ENCODE results near the gene MCTP1.

MCTP1 gene

GRCh38 chr5:94928891-94929290, 356.0 kb downstream of the MCTP1 start:
- no peak for DNase-seq

DNA sequence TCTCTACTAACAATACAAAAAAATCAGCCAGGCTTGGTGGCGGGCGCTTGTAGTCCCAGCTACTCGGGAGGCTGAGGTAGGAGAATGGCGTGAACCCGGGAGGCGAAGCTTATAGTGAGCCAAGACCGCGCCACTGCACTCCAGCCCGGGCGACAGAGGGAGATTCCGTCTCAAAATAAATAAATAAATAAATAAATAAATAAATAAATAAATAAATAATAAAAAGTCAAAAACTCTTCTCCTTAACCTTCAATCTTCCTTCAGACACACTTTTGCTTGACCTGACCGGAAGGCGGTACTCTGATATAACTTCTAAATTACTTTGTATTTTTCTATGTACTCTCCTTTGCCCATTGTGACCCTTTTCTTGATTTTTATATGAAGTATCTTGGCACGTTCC, 364.3 kb downstream of the MCTP1 start:
- no peak for DNase-seq

GRCh38 chr5:94916619-94917018, 368.3 kb downstream of the MCTP1 start:
- no peak for DNase-seq

- DNase-seq, result no peak
Observed at GRCh38 chr5:94911276-94911675, 373.6 kb downstream of the MCTP1 start.

DNA sequence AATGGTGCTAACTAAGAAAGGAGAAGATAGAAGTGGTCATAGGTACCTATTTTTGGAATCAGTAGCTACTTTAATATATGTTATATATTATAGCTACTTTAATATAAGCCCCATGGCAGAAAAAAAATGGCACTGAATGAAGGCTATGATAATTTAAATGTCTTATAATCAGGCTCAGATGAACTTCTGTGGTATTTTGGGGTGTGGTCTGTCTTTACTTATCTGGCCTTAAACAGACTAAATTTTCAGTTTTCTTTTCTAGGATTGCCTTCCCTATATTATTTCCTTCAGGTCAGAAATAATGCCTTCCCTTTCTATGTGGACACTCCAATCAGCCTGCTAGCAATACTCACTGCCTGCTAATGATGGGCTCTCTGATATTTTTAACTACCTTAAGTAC, 374.2 kb downstream of the MCTP1 start:
- DNase-seq, result no peak

GRCh38 chr5:94908889-94909480, 375.9 kb downstream of the MCTP1 start:
- DNase-seq, result no peak

DNA sequence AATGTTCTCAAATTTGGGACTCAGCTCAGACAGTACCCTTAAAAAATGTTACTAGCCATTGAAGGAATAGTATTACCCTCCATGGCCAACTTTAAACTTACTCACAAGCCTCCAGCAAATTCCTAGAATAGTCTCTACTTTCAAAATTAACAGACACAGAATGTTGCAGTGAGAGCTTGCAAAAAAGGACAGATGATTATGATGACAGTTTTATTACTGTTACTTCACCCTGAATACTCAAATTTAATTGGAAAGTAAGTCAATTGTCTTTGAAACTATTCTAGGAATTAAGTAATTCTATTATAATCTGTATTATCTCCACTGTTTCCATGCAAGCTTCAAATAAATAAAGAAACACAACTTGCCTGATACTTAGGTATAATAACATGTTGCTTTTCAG, 378.1 kb downstream of the MCTP1 start:
- no peak for DNase-seq

DNA sequence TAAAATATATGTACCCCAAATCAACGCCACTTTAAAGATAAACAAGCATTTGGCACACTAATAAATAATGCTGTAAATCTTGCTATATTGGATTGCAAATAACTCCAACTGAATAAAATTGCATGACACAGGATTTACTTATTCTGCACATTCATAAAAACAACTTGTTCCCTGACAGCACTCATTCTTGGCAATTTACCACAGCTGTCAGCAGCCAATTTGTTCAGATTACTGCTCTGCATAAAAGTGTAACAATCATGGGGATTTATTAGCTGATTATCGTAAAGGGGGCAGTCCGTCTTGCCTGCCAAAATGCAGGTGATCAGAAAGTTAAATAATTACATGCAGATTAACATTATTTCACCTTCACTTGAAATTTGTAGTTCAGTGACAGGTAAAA, 381.2 kb downstream of the MCTP1 start:
- no peak for DNase-seq

DNA sequence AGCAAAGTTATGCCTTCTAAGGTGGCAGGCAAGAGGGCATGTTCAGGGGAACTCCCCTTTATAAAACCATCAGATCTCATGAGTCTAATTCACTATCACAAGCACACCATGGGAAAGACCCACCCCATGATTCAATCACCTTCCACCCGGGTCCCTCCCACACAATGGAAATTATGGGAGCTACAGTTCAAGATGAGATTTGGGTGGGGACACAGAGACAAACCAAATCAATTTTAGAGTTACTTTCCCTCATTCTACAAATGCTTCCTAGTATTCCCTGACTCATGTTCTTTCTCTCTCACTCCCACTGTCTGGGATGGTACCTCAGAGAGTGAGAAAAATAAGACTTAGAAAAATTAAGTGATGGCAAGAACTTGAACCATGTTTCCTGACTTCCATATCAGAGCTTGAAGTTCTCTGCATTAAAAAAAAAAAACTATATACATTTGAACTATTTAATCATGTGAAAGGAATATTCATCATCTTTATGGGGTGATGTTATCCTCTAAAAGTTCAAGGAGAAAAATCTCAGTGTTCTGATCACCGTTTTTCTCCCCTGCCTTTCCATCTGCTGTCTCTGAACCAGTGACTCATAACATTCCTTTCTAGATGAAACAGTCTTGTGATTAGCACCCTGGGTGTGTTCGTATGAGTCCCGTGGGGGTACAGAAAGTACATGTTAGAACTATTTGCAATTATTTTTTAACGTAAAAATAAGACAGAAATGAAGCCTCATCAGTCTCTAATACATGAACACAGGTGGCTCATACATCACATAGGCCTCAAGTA, 383.5 kb downstream of the MCTP1 start:
- DNase-seq, result no peak

DNA sequence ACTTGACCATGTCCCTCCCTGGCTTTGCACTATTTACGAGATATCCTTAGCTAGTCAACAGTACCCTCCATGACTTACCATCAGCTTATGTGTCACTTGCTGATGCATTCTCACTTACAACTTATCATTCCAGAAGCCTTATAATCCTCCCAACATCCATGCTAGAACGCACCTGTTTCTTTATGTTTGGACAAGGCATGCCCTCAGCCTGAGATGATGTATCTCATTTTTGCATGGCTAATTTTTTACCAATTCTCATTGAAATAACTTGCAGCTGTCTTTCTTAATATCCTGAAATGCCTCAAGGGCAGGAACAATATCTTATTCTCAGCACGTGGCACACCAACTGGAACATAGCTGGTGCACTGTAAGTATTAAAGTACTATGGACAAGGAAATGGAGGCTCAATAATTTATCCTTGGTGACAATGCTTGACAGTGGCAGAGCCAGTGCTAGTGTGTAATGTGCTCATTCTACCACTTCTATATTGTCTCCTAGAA, 384.8 kb downstream of the MCTP1 start:
- DNase-seq, result no peak

DNA sequence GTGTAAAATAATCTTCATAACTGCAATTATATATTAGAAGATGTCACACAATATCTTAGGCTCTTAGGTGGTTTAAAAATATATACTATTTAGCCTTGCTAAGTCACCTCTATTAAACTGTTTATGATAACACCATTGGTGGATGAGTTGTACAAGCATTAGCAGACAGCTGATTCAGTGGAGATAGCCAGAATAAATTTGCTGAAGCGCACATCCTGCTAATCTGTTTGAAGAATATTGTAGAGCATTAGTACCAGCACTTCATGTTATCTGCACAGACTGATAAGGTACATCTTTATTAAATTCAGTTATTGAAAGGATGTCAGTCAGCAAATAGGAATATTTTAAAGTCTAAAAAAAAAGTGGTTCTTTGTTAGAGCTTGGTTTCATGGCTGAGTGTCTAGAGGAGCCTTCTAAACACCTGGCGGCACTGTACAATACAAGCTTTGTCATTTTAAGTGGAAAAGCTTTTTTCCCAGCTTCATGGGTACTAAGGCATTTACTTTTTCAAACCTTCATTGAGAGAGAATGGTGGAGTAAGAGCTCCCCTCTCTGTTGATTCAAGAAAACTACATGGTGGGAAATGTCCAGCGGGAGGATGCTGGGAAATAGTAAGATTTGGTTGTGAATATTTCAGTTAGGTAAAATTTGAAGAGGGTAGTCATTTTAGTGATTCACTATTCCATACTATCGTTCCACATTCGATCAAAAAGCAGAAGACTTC, 391.3 kb downstream of the MCTP1 start:
- no peak for DNase-seq

DNA sequence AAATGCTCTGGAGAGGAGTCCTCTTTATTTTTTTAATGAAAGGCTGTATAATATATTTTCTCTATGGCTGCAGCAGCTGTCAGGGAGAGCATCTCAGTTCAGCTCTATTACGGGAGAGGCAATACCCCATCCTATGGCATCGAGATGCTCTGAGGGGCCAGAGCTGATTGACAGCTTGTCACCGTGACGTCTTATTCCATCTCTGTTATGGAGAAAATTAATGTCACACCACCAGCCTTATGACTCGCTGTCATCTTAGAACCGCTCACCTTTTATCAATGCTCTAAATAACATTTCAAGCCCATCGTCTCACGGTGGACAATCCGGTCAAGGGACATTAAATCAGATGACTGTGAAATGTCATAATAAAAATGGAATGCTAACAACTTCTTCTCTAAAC, 392.9 kb downstream of the MCTP1 start:
- DNase-seq, result no peak

- no peak for DNase-seq
Observed at GRCh38 chr5:94891565-94891964, 393.3 kb downstream of the MCTP1 start.

- no peak for DNase-seq
Observed at GRCh38 chr5:94890907-94891306, 394.0 kb downstream of the MCTP1 start.

DNA sequence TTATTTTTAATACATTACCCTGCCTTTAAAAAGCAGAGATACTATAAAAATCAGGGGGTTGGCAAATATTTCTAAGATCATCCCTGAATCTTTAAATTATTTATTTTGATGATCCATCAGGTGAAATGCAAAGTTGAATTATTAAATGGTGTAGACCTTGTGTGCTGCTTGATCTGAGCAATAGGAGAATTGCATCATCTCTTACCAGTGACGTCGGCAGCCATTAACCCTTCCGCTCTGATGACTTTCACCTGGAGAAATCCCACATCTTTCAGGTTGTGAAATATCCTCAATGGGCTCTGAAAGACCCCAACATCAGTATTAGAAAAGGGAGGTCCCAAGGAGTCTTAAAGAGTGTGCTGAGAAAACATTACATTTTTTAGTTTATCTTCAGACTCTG, 396.2 kb downstream of the MCTP1 start:
- no peak for DNase-seq

DNA sequence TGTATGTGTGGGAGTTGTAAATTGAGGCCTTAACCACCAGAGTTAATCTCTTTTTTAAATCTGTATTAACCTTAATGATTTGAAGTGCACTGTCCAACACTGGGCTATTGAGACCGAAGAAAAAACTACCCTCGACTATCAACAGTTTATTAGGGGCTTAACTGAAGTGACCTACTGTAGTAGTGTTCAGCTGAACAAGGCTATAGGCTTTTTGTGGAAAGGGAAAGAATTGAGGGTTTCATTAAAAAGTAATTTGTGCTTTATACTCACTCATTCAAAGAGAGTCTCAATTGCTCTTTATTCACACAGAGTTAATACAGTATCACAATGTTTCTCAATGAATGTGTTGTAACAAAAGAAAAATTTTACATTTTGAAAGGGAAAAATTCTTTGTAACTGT, 399.0 kb downstream of the MCTP1 start:
- DNase-seq, result no peak

GRCh38 chr5:94884311-94884710, 400.6 kb downstream of the MCTP1 start:
- DNase-seq, result no peak

DNA sequence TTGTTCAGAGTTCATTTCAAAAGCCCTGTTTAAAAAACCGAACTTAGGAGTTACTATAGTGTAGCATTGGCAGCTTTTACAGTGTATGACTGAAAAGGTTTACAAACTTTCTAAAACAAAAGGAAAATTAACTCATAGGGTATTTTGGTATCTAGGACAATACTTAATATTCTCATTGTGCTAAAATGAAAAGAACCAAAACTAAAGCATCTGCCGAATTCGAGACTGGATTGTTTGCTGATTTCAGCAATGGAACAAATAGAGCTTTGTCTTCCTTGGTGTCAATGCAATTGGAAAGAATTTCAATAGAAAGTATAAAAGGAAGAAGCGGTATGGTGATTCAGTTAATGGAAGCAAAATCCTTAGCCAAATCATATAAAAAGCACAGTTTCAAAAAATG, 412.4 kb downstream of the MCTP1 start:
- no peak for DNase-seq

- DNase-seq, result no peak
Observed at GRCh38 chr5:94870511-94871183, 414.2 kb downstream of the MCTP1 start.

DNA sequence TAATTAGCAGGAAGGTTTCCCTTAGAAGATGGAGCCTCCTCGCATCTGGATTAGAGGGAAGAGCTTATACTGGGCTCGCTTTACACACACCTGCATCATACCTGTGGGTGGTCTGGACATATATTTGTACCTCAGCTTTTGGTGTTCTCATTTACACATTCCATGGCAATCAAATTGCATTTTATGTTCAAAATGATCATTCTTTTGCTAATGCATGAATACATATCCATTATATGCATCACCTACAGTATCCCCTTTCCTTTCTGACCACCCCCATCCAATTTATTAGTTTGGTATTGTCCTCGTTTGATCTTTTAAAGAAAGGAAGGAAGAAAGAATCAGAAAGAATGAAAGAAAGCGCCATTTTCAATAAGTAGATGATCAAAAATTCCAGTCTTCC, 415.0 kb downstream of the MCTP1 start:
- DNase-seq, result no peak

GRCh38 chr5:94863951-94864350, 420.9 kb downstream of the MCTP1 start:
- DNase-seq, result no peak

DNA sequence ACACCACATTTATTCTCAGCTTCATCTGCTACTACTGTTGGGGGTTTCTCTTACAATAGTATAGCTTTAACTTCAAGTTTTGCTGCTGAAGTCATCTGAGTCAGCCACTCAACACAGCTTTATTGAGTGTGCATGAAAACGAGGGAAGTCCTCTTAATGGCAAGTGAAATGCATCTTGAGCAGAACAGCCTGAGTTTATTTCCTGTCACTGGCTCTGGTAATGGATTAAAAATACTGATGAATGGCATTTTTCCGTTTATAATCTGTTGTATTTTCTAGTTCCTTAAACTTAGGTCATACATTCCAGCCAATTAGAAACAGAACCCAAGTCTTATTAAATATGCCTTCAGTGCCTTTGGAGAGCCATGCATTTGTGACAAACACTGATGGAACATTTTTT, 427.8 kb downstream of the MCTP1 start:
- DNase-seq, result no peak

GRCh38 chr5:94856257-94856800, 428.6 kb downstream of the MCTP1 start:
- no peak for DNase-seq

All from activated CD4-positive, CD25-positive, alpha-beta regulatory T cell treated with anti-CD3 and anti-CD28 coated beads, Interleukin-2, amount 50 U/mL, for 72 hours (primary cell).